ENCODE data around the gene MRPS27.

- TF ChIP-seq CTCF (conservative IDR thresholded peaks at IDR 0.05; ENCODE audit: low read depth, low read length) (no peak), EZH2 (IDR thresholded peaks at IDR 0.05; ENCODE audit: borderline replicate concordance, low read depth, low read length, poor library complexity, severe bottlenecking) (no peak)
Measured at GRCh38 chr5:72285424-72285821, 34.6 kb downstream of the MRPS27 start.

Measured in A673 (cell line).